ENCODE data around the gene TPTE2. TPM values are rescaled to one million over a fixed set of nuclear protein-coding genes. Genes with fewer than 3 reads are reported as not detected.

The TPTE2 gene
- not detected in 2 replicates for total RNA-seq

DNA sequence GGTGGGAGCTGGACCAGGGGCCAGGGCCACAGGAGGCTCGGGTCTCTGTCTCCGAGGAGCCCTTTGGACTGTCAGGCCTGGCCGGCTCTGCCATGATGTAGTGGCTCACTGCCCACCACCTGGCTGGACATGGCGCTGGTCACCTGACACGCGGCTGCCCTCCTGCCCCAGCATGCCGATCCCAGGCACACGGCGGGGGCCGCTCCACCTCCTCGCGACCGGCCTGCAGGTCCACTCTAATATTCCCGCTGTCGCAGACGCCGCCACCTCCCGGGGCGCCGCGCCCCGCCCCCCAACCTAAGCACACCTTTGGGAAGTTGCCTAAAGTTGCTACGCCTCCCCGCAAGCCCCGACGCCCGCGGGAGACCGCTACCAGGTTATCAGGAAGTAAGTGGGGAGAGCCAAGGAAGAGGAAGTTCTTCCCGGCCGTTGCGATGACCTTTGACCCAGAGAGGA lies at the start of gene TPTE2:
Gene TPTE2 (minus strand): TSS at position 406 of the 456 bp plus-strand sequence. CDS start 58,298 bp downstream, outside the sequence.

Other genes with a start within 250 kb of the TPTE2 start
- gene MPHOSPH8, start 72.1 kb upstream of the TPTE2 start, total RNA-seq: 15.3 and 16.5 TPM in 2 replicates
- gene PSPC1, start 221.4 kb upstream of the TPTE2 start, total RNA-seq: 23.0 and 28.6 TPM in 2 replicates